HL-60 (cell line): ENCODE results near the gene DSCAML1.

Source experiments
- DNase-seq, 2 experiments: peaks; one replicate each; pipeline ENCODE4 v3.0.0-alpha.2; 2010 to 2020; ENCODE audit warnings: low read depth in 1 of 2, low spot score in 1 of 2
- H3K27ac ChIP-seq: fragments of 250-450 bp; sonication (Bioruptor Pico); replicated peaks from 2 replicates; pipeline ENCODE4 v1.5.1; 2020; ENCODE audit warnings: mild to moderate bottlenecking, moderate library complexity
- H3K27me3 ChIP-seq: fragments of 250-450 bp; sonication (Bioruptor Pico); 2 replicates; pipeline ENCODE4 v1.5.1; 2021; ENCODE audit warnings: mild to moderate bottlenecking, moderate library complexity; ENCODE audit not compliant: insufficient read depth, poor library complexity, severe bottlenecking
- H3K4me3 ChIP-seq: replicated peaks from 2 replicates; pipeline ENCODE4 v1.5.1; 2011; ENCODE audit warnings: mild to moderate bottlenecking, control low read depth, low read length; ENCODE audit not compliant: insufficient read depth
- GABPA ChIP-seq: IDR thresholded peaks from 2 replicates; pipeline ENCODE4 v1.6.1; 2012; ENCODE audit warnings: low read depth
- POLR2AphosphoS5 ChIP-seq: IDR thresholded peaks from 2 replicates; pipeline ENCODE4 v1.6.1; 2012; ENCODE audit warnings: low read depth
- SPI1 ChIP-seq: IDR thresholded peaks from 2 replicates; pipeline ENCODE4 v1.6.1; 2012; ENCODE audit warnings: low read depth, mild to moderate bottlenecking, borderline replicate concordance
- TF ChIP-seq, protein P1 (sequence below): IDR thresholded peaks from one replicate; pipeline ENCODE4 v1.5.1; 2011; ENCODE audit warnings: low read length, control low read depth, inconsistent platforms; ENCODE audit not compliant: insufficient read depth
- TF ChIP-seq, protein P2 (sequence below): IDR thresholded peaks from 2 replicates; pipeline ENCODE4 v1.6.1; 2012; ENCODE audit warnings: low read depth; ENCODE audit not compliant: insufficient replicate concordance

The DSCAML1 gene

DNA sequence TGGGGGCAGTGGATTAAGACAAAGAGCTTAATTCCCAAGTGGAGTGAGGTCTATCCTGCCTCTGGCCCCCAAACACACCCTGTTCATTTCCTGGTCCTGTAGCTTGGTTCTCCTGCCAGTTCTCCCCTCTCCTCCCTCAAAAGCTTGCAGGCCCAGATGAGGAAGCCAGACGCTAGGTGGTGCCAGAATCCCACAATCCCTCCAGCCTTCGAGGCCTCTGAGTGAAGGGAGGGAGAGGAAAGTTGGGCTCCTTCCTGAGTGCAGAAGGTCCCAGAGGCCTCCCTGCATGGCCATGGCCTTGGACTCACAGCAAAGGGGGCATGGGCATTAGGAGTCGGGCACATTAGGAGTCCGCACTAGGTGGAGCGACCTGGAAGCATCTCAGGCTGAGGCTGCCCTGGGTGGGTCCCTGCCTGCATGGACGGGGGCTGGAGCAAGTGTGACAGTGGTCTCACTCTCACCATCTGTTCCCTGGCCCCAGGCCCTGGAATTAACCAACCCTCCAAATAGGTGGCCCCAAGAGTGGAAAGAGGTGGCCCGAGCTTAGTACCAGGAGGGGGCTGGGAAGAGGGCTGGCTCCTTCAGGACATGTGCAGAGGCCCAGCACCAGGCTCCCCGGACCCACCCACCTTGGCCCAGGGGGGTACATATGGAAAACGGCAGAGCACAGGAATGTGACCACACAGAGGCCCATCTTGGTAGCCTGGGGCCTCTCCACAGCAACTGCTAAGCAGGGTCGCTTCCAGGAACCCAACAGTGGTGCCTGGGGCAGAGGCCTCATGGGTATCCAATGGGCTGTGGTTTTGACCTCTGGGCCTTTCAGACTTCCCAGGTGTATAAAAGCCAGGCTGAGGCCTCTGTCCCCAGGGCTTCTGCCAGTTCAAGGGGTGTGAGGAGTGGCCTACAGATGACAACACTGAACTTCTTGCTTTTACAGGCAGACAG, 22.4 kb upstream of the DSCAML1 start:
- no peaks in the 10 kb centered on the region for H3K27me3 ChIP-seq
- peak in 1 of 2 experiments; percentile 72 for DNase-seq

DNA sequence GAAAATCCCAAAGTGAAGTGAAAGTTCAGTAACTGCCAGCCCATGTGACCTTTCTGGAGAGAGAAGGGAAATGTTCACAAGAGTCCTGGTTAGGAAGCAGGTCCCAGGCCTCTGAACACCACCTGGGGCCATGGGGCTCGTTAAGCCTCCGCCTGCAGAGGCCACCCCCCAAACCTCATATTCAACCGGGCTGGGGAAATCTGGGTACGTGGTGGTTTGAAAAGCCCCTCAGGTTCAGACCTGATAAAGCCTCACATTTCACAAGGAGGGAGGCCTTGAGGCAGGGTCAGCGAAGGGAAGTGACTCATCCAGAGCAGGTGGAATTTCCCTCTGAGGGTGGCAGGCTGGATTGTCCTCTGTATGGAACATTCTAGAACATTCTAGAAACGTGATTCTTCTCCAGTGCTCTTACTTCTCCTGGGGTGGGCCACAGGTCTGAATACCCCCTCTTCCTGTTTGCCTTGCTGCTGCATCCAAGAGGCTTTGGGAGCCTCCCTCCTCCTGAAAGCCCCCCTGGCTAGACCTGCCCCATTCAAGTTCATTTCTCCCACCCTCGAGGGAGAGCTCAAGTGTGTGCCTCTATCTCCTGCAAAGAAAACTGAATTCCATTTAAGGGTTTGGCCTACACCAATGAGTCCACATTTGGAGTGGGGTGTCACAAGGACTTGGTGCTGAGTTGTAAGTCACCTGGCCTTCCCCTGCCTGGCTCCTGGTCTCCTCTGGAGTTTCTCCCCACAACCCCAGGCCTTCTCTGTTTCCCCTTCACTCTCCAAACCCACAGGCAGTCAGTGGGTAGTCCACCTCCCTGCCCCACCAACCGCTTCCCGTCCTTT, 21.2 kb upstream of the DSCAML1 start:
- TF ChIP-seq, protein P1, sequence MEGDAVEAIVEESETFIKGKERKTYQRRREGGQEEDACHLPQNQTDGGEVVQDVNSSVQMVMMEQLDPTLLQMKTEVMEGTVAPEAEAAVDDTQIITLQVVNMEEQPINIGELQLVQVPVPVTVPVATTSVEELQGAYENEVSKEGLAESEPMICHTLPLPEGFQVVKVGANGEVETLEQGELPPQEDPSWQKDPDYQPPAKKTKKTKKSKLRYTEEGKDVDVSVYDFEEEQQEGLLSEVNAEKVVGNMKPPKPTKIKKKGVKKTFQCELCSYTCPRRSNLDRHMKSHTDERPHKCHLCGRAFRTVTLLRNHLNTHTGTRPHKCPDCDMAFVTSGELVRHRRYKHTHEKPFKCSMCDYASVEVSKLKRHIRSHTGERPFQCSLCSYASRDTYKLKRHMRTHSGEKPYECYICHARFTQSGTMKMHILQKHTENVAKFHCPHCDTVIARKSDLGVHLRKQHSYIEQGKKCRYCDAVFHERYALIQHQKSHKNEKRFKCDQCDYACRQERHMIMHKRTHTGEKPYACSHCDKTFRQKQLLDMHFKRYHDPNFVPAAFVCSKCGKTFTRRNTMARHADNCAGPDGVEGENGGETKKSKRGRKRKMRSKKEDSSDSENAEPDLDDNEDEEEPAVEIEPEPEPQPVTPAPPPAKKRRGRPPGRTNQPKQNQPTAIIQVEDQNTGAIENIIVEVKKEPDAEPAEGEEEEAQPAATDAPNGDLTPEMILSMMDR, result no peak
- TF ChIP-seq GABPA (no peak), POLR2AphosphoS5 (no peak), SPI1 (no peak)
- TF ChIP-seq, protein P2, sequence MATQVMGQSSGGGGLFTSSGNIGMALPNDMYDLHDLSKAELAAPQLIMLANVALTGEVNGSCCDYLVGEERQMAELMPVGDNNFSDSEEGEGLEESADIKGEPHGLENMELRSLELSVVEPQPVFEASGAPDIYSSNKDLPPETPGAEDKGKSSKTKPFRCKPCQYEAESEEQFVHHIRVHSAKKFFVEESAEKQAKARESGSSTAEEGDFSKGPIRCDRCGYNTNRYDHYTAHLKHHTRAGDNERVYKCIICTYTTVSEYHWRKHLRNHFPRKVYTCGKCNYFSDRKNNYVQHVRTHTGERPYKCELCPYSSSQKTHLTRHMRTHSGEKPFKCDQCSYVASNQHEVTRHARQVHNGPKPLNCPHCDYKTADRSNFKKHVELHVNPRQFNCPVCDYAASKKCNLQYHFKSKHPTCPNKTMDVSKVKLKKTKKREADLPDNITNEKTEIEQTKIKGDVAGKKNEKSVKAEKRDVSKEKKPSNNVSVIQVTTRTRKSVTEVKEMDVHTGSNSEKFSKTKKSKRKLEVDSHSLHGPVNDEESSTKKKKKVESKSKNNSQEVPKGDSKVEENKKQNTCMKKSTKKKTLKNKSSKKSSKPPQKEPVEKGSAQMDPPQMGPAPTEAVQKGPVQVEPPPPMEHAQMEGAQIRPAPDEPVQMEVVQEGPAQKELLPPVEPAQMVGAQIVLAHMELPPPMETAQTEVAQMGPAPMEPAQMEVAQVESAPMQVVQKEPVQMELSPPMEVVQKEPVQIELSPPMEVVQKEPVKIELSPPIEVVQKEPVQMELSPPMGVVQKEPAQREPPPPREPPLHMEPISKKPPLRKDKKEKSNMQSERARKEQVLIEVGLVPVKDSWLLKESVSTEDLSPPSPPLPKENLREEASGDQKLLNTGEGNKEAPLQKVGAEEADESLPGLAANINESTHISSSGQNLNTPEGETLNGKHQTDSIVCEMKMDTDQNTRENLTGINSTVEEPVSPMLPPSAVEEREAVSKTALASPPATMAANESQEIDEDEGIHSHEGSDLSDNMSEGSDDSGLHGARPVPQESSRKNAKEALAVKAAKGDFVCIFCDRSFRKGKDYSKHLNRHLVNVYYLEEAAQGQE, result no peak
- Histone ChIP-seq H3K27ac (0 out of 2 replicates have a peak overlapping the region, but pooled peaks have one; percentile 4), H3K27me3 (no peaks in the 10 kb centered on the region), H3K4me3 (no peak overlapping the region)
- no peak for DNase-seq

More for the DNA sequence above, 22.4 kb upstream of the DSCAML1 start:
- no peak overlapping the region for H3K4me3 ChIP-seq
- no peak overlapping the region for H3K27ac ChIP-seq
- no peak for TF ChIP-seq POLR2AphosphoS5
- TF ChIP-seq, protein P1, result peak; percentile 68

DNA sequence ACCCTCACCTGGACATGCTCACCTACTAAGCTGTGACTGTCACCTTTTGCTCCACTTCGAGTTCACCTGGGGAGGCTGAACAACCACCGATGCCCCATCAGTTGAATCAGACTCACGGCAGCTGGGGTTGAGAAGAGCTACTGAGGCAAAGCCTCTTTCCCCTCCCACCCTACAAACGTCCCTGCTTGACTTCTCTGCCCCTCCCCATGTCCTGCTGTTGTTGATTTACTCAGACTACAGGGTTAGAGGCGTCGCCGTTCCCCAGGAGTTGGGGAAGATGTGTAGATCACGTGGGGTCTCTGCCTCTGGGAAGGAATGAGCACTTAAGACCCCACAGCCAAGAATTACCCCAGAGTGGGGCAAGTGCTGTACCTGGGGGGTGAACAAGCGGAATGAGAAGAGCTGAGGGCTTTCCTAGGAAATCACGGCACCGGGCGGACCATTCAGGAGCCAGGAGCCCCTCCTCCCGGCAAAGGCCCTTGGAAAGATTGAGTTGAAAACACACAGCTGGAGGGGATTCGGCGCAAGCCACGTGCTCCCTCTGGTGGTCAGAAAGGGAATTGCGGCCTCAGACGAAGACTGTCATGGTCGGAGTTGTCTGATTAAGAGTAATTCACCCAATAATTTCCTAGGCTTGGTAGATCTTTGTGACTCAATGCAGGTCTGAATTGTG, 20.5 kb upstream of the DSCAML1 start:
- peak; percentile 65 to 80 for DNase-seq
- H3K4me3 ChIP-seq, result no peak overlapping the region

More for the DNA sequence above, 20.5 kb upstream of the DSCAML1 start:
- Histone ChIP-seq H3K27me3 (no peaks in the 10 kb centered on the region), H3K27ac (0 out of 2 replicates have a peak overlapping the region, but pooled peaks have one; percentile 4)
- TF ChIP-seq, protein P1, result peak; percentile 99
- no peak for TF ChIP-seq SPI1
- TF ChIP-seq, protein P2, result no peak
- TF ChIP-seq POLR2AphosphoS5, result no peak
